Peyer's patch (tissue), 4 donors: ENCODE measurements around the gene MEI4.
"Not testable (repeated sequence)": the region's sequence is repeated elsewhere in the genome, so short reads cannot be mapped to it uniquely, and the experiment has no call there.

ENCODE experiments used
- POLR2A ChIP-seq, 2 donors: fragments of 450-650 bp; IDR thresholded peaks; one replicate each; pipeline ENCODE4 v1.5.1; 2017; ENCODE audit warnings: antibody characterized with exemption in 2 of 2, mild to moderate bottlenecking in 2 of 2, moderate library complexity in 2 of 2
- TF ChIP-seq, protein P1 (sequence below), 6 experiments: fragments of 450-650 bp in 4 of 6; fragments of 200-600 bp in 2 of 6; sonication (generic) in 1 of 6; IDR thresholded peaks; one replicate each; pipeline ENCODE4 v1.5.1; 2017 to 2019; ENCODE audit warnings: antibody characterized with exemption in 6 of 6, mild to moderate bottlenecking in 3 of 6, moderate library complexity in 1 of 6

DNA sequence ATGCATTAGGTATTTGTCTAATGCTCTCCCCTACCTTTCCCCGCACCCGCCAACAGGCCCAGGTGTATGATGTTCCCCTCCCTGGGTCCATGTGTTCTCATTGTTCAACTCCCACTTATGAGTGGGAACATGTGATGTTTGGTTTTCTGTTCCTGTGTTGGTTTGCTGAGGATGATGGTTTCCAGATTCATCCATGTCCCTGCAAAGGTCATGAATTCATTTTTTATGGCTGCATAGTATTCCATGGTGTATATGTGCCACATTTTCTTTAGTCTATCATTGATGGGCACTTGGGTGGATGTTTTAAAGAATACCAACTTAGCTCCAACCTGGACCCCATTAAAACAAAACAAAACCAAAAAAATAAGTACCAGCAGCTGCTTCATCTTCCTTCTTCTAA is 180.9 kb downstream of the MEI4 start:
- not testable (repeated sequence) for TF ChIP-seq POLR2A (IDR thresholded peaks at IDR 0.05)
- TF ChIP-seq, protein P1, sequence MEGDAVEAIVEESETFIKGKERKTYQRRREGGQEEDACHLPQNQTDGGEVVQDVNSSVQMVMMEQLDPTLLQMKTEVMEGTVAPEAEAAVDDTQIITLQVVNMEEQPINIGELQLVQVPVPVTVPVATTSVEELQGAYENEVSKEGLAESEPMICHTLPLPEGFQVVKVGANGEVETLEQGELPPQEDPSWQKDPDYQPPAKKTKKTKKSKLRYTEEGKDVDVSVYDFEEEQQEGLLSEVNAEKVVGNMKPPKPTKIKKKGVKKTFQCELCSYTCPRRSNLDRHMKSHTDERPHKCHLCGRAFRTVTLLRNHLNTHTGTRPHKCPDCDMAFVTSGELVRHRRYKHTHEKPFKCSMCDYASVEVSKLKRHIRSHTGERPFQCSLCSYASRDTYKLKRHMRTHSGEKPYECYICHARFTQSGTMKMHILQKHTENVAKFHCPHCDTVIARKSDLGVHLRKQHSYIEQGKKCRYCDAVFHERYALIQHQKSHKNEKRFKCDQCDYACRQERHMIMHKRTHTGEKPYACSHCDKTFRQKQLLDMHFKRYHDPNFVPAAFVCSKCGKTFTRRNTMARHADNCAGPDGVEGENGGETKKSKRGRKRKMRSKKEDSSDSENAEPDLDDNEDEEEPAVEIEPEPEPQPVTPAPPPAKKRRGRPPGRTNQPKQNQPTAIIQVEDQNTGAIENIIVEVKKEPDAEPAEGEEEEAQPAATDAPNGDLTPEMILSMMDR (IDR thresholded peaks at IDR 0.05), result not testable (repeated sequence)
